Endothelial cell of hepatic sinusoid (primary cell): ENCODE data around the gene SAMD5.

Experiments used
- in situ Hi-C: cut with HindIII; loops from 2 replicates; pipeline ENCODE4 v1.10.0; 2017; ENCODE audit warnings: low sequenced_read_pairs

Gene SAMD5

GRCh38 chr6:147564556-147564955 is 56.1 kb downstream of the SAMD5 start:
- in situ Hi-C loops, result no loop called here

GRCh38 chr6:147566244-147566898 is 57.9 kb downstream of the SAMD5 start:
- in situ Hi-C loops, result no loop called here

- in situ Hi-C loops, result no loop called here
Measured at GRCh38 chr6:147567141-147567805, 58.8 kb downstream of the SAMD5 start.

GRCh38 chr6:147569788-147570187 is 61.3 kb downstream of the SAMD5 start:
- in situ Hi-C loops, result no loop called here

- in situ Hi-C loops, result no loop called here
Measured at GRCh38 chr6:147570681-147571080, 62.2 kb downstream of the SAMD5 start.

- in situ Hi-C loops, result no loop called here
Measured at GRCh38 chr6:147577488-147577887, 69.0 kb downstream of the SAMD5 start.

GRCh38 chr6:147578159-147578558 is 69.7 kb downstream of the SAMD5 start:
- in situ Hi-C loops, result no loop called here

- in situ Hi-C loops, result no loop called here
Measured at GRCh38 chr6:147578883-147579282, 70.4 kb downstream of the SAMD5 start.

- in situ Hi-C loops, result no loop called here
Measured at GRCh38 chr6:147579667-147580066, 71.2 kb downstream of the SAMD5 start.

GRCh38 chr6:147582991-147583390 is 74.5 kb downstream of the SAMD5 start:
- in situ Hi-C loops, result no loop called here

GRCh38 chr6:147585256-147585655 is 76.8 kb downstream of the SAMD5 start:
- in situ Hi-C loops, result loop anchor here (5.0 kb wide), 1 partner anchor 73 kb away; no protein-coding TSS in a partner anchor

- in situ Hi-C loops, result loop anchor here (5.0 kb wide), 1 partner anchor 74 kb away; no protein-coding TSS in a partner anchor
Measured at GRCh38 chr6:147586044-147586443, 77.6 kb downstream of the SAMD5 start.

GRCh38 chr6:147587907-147588306 is 79.4 kb downstream of the SAMD5 start:
- in situ Hi-C loops, result loop anchor here (5.0 kb wide), 1 partner anchor 76 kb away; no protein-coding TSS in a partner anchor

- in situ Hi-C loops, result loop anchor here (5.0 kb wide), 1 partner anchor 76 kb away; no protein-coding TSS in a partner anchor
Measured at GRCh38 chr6:147588469-147588868, 80.0 kb downstream of the SAMD5 start.

- in situ Hi-C loops, result loop anchor here (5.0 kb wide), 1 partner anchor 77 kb away; no protein-coding TSS in a partner anchor
Measured at GRCh38 chr6:147589739-147590250, 81.3 kb downstream of the SAMD5 start.

- in situ Hi-C loops, result no loop called here
Measured at GRCh38 chr6:147595961-147596360, 87.5 kb downstream of the SAMD5 start.

- in situ Hi-C loops, result no loop called here
Measured at GRCh38 chr6:147603392-147604081, 95.0 kb downstream of the SAMD5 start.

GRCh38 chr6:147604373-147604772 is 95.9 kb downstream of the SAMD5 start:
- in situ Hi-C loops, result no loop called here

GRCh38 chr6:147611992-147612391 is 103.5 kb downstream of the SAMD5 start:
- in situ Hi-C loops, result no loop called here

GRCh38 chr6:147614501-147614900 is 106.0 kb downstream of the SAMD5 start:
- in situ Hi-C loops, result no loop called here

GRCh38 chr6:147615659-147616456 is 107.4 kb downstream of the SAMD5 start:
- in situ Hi-C loops, result no loop called here
